Neural cell (in vitro differentiated cells): Measurements from ENCODE around the gene PDE6G.

Source experiments
- CTCF ChIP-seq: fragments of 450-650 bp; IDR thresholded peaks from 2 replicates; pipeline ENCODE4 v1.5.1; 2014; ENCODE audit warnings: antibody characterized with exemption, mild to moderate bottlenecking, moderate library complexity; ENCODE audit not compliant: poor library complexity, severe bottlenecking
- EP300 ChIP-seq: fragments of 450-650 bp; conservative IDR thresholded peaks from 2 replicates; pipeline ENCODE4 v1.6.1; 2014; ENCODE audit warnings: antibody characterized with exemption, mild to moderate bottlenecking, moderate library complexity; ENCODE audit not compliant: poor library complexity, severe bottlenecking
- EZH2 ChIP-seq: fragments of 200-600, 300-800 bp; shearing (Covaris generic), sonication (generic); IDR thresholded peaks from 2 replicates; pipeline ENCODE4 v1.6.1; 2014; ENCODE audit warnings: antibody characterized with exemption, low read length, borderline replicate concordance, mild to moderate bottlenecking; ENCODE audit not compliant: insufficient read depth, poor library complexity, severe bottlenecking
- MXI1 ChIP-seq: fragments of 450-650 bp; conservative IDR thresholded peaks from 2 replicates; pipeline ENCODE4 v1.6.1; 2014; ENCODE audit warnings: antibody characterized with exemption, mild to moderate bottlenecking; ENCODE audit not compliant: poor library complexity, severe bottlenecking
- POLR2AphosphoS5 ChIP-seq: IDR thresholded peaks from 2 replicates; pipeline ENCODE4 v1.6.1; 2012
- SMC3 ChIP-seq: fragments of 450-650 bp; conservative IDR thresholded peaks from 2 replicates; pipeline ENCODE4 v1.6.1; 2014; ENCODE audit warnings: antibody characterized with exemption, mild to moderate bottlenecking, moderate library complexity; ENCODE audit not compliant: poor library complexity
- TF ChIP-seq, protein P1 (sequence below): IDR thresholded peaks from 2 replicates; pipeline ENCODE4 v1.6.1; 2012; ENCODE audit warnings: borderline replicate concordance

DNA sequence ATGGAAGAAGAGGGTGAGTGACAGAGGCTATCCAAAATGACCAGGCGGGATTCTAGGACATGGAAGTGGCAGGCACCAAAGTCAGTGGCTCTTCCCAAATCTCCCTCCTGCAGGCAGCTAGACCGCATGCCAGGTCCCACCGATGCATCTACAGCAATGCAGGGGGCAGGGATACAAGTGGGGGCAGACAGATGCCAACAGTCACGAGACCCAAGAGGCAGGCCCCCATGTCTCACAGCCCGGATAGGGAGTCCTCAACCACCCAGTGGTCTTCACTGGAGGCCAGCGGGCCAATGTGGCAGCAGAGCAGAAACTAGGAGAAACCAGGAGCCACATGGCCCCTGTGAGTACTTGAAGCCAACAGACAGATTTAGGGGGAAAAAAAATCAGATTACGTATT lies 39.5 kb downstream of the PDE6G start:
- TF ChIP-seq MXI1 (no peak), CTCF (no peak), EZH2 (no peak), SMC3 (no peak), POLR2AphosphoS5 (no peak), EP300 (no peak)
- TF ChIP-seq, protein P1, sequence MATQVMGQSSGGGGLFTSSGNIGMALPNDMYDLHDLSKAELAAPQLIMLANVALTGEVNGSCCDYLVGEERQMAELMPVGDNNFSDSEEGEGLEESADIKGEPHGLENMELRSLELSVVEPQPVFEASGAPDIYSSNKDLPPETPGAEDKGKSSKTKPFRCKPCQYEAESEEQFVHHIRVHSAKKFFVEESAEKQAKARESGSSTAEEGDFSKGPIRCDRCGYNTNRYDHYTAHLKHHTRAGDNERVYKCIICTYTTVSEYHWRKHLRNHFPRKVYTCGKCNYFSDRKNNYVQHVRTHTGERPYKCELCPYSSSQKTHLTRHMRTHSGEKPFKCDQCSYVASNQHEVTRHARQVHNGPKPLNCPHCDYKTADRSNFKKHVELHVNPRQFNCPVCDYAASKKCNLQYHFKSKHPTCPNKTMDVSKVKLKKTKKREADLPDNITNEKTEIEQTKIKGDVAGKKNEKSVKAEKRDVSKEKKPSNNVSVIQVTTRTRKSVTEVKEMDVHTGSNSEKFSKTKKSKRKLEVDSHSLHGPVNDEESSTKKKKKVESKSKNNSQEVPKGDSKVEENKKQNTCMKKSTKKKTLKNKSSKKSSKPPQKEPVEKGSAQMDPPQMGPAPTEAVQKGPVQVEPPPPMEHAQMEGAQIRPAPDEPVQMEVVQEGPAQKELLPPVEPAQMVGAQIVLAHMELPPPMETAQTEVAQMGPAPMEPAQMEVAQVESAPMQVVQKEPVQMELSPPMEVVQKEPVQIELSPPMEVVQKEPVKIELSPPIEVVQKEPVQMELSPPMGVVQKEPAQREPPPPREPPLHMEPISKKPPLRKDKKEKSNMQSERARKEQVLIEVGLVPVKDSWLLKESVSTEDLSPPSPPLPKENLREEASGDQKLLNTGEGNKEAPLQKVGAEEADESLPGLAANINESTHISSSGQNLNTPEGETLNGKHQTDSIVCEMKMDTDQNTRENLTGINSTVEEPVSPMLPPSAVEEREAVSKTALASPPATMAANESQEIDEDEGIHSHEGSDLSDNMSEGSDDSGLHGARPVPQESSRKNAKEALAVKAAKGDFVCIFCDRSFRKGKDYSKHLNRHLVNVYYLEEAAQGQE, result no peak
